GM12891 (cell line): ENCODE data around the gene BSX.

Experiments used
- POLR2A ChIP-seq: IDR thresholded peaks from 2 replicates; pipeline ENCODE4 v1.6.1; 2011; ENCODE audit warnings: low read depth, low read length, control low read depth
- POLR2AphosphoS5 ChIP-seq: IDR thresholded peaks from 2 replicates; pipeline ENCODE4 v1.6.1; 2011; ENCODE audit warnings: low read depth, low read length, control low read depth
- TAF1 ChIP-seq: IDR thresholded peaks from 2 replicates; pipeline ENCODE4 v1.6.1; 2011; ENCODE audit warnings: low read depth, low read length, control low read depth

DNA sequence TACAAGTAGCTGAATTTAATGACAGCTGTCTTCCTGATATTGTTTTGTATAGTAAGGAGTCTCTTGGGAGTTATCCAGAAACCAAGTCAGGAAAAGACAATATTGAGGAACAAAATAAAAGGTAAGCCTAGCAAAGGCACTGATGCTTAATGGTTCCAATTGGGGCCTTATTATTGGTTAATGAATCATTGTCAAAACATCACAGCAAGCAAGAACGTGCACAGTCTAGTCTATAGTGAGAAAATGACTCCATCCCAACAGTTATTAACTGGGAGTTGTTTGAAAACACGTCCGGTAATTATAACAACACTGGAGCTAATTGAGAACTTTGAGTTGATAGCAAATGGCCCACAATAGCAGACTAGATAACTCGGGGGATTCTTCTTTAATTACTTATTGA lies 17.7 kb downstream of the BSX start:
- no peak for TF ChIP-seq POLR2A
- TF ChIP-seq POLR2AphosphoS5: no peak
- no peak for TF ChIP-seq TAF1
